Tibial artery (tissue), 4 donors: Measurements from ENCODE around the gene MTFR2.

ENCODE experiments used
- DNase-seq, 2 donors: peaks; one replicate each; pipeline ENCODE4 v3.0.0-alpha.2; 2019
- H3K27ac ChIP-seq, 2 donors: fragments of 200-600 bp; sonication (generic) in 1 of 2; 1 replicate in 1 of 2; 2 replicates in 1 of 2; pipeline ENCODE4 v1.5.1; 2018 to 2019; ENCODE audit warnings: mild to moderate bottlenecking in 1 of 2
- H3K27me3 ChIP-seq, 2 donors: fragments of 200-600 bp; sonication (generic) in 1 of 2; one replicate each; pipeline versions ENCODE4 v1.5.1 to v1.6.0; 2016 to 2019
- H3K36me3 ChIP-seq, 3 donors: fragments of 200-600 bp; sonication (generic) in 2 of 3; one replicate each; pipeline ENCODE4 v1.5.1; 2016 to 2019; ENCODE audit warnings: mild to moderate bottlenecking in 2 of 3
- H3K4me1 ChIP-seq, 4 donors: fragments of 200-600 bp; sonication (generic) in 2 of 4; 1 replicate in 3 of 4; 2 replicates in 1 of 4; pipeline ENCODE4 v1.5.1; 2016 to 2019
- H3K4me3 ChIP-seq, 2 donors: fragments of 200-600 bp; sonication (generic) in 1 of 2; 1 replicate in 1 of 2; 2 replicates in 1 of 2; pipeline ENCODE4 v1.5.1; 2018 to 2019; ENCODE audit warnings: mild to moderate bottlenecking in 2 of 2
- H3K9me3 ChIP-seq, 3 donors: fragments of 200-600 bp; sonication (generic) in 1 of 3; one replicate each; pipeline ENCODE4 v1.5.1; 2016 to 2019
- intact Hi-C: fragments of 100-400 bp; cut with DNase I; formaldehyde crosslinking; loops from one replicate; pipeline ENCODE4 v1.15.0; 2023; ENCODE audit warnings: low total_unique reads
- TF ChIP-seq, protein P1 (sequence below), 2 experiments: fragments of 200-600 bp in 1 of 2; fragments of 450-650 bp in 1 of 2; IDR thresholded peaks; one replicate each; pipeline ENCODE4 v1.5.1; 2017 to 2019; ENCODE audit warnings: antibody characterized with exemption in 2 of 2, mild to moderate bottlenecking in 1 of 2, moderate library complexity in 1 of 2

The MTFR2 gene

DNA sequence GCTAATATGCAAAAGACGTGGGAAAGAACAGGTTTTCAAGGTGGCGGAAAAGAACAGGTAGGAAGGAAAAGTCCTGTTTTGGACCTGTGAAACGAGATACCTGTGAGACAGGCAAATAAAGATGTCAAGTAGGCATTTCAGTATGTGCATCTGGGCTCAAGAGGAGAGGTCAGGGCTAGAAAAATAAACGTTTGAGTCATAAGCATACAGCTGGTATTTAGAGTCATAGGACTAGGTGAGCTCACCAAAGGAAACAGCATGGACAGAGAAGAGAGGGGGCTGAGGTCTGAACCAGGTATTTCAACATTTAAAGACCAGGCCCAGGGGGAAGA lies 14.9 kb downstream of the MTFR2 start:
- no peak overlapping the region for H3K4me3 ChIP-seq
- no peaks in the 10 kb centered on the region for H3K9me3 ChIP-seq
- no peak overlapping the region for H3K27ac ChIP-seq
- no peaks in the 10 kb centered on the region for H3K27me3 ChIP-seq
- no peak for DNase-seq
- intact Hi-C loops = no loop called here
- TF ChIP-seq, protein P1, sequence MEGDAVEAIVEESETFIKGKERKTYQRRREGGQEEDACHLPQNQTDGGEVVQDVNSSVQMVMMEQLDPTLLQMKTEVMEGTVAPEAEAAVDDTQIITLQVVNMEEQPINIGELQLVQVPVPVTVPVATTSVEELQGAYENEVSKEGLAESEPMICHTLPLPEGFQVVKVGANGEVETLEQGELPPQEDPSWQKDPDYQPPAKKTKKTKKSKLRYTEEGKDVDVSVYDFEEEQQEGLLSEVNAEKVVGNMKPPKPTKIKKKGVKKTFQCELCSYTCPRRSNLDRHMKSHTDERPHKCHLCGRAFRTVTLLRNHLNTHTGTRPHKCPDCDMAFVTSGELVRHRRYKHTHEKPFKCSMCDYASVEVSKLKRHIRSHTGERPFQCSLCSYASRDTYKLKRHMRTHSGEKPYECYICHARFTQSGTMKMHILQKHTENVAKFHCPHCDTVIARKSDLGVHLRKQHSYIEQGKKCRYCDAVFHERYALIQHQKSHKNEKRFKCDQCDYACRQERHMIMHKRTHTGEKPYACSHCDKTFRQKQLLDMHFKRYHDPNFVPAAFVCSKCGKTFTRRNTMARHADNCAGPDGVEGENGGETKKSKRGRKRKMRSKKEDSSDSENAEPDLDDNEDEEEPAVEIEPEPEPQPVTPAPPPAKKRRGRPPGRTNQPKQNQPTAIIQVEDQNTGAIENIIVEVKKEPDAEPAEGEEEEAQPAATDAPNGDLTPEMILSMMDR (IDR thresholded peaks at IDR 0.05) = no peak
- H3K4me1 ChIP-seq = peaks cover 0 to 5% (median 0%) of the 10 kb centered on the region in 4 donors
- H3K36me3 ChIP-seq = no peaks in the 10 kb centered on the region

DNA sequence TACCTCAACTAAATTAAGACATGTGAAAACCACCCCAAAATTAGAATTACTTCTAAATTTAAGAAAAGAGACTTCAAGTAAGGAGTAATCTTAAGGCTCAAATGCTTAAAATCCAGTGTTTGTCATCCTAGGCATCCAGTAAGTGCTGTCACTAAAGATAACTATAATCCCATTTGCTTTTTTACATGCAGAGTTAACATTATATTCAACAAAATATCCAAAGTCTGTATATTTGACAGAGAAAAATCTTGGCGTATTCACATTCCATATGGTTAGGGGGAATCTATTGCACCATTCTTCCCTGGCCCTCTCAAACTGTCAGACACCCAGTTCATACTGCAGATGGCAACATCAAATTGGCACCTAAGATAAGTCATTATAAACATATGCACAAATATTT lies 17.4 kb downstream of the MTFR2 start:
- no peak for DNase-seq
- Histone ChIP-seq H3K27ac (no peak overlapping the region), H3K9me3 (no peaks in the 10 kb centered on the region), H3K4me3 (no peak overlapping the region), H3K36me3 (no peaks in the 10 kb centered on the region), H3K27me3 (no peaks in the 10 kb centered on the region), H3K4me1 (peaks cover 0 to 5% (median 0%) of the 10 kb centered on the region in 4 donors)
- intact Hi-C loops = no loop called here
- TF ChIP-seq, protein P1 (IDR thresholded peaks at IDR 0.05) = no peak

DNA sequence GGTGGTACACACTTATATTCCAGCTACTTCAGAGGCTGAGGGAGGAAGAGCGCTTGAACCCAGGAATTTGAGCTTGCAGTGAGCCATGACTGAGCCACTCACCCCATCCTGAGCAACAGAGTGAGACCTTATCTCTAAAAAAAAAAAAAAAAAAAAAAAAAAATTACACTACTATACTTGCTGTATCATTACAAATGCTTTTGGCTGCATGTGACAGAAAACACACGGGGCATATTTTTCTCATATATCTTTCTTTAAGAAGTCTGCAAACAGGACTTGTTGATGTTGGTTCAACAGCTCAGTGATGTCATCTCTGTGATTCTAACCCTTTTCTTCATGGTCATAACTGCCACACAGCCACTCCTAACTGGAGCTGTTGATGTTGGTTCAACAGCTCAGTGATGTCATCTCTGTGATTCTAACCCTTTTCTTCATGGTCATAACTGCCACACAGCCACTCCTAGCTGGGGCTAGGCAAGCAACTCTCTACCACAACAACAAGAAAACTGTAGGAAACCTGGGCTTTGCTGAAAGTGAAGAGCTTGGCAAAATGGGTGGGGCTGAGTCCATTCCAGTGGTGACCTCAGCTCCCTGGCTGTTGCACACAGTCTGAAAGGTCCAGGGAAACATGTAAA lies 19.8 kb downstream of the MTFR2 start:
- H3K4me1 ChIP-seq = peaks cover 0 to 5% (median 0%) of the 10 kb centered on the region in 4 donors
- TF ChIP-seq, protein P1 (IDR thresholded peaks at IDR 0.05) = no peak
- no peak for DNase-seq
- H3K27ac ChIP-seq = no peak overlapping the region
- intact Hi-C loops = no loop called here
- no peak overlapping the region for H3K4me3 ChIP-seq
- no peaks in the 10 kb centered on the region for H3K36me3 ChIP-seq
- no peaks in the 10 kb centered on the region for H3K27me3 ChIP-seq
- H3K9me3 ChIP-seq = no peaks in the 10 kb centered on the region

DNA sequence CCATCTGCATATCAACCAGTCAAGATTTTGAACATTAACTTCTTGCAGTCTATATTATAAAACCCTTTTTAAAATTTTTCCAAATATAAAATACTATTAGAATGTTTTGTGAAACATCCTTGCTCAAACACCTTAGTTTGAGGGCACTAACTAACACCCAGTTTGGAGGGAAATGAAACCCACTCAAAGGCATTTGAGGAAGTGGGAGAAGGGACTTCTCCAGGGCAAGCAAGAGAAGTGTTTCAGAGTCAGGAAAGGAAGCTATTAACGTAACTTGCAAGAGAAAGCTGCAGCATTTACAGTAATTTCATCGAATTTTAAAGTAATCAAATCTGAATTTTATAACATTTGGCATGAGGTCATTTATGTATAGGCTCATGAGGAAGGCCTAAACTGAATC lies 21.3 kb downstream of the MTFR2 start:
- no peaks in the 10 kb centered on the region for H3K27me3 ChIP-seq
- intact Hi-C loops = loop anchor here (5.0 to 10.0 kb wide), 2 partner anchors 694 to 722 kb away; no protein-coding TSS in a partner anchor
- no peaks in the 10 kb centered on the region for H3K36me3 ChIP-seq
- TF ChIP-seq, protein P1 (IDR thresholded peaks at IDR 0.05) = no peak
- H3K9me3 ChIP-seq = no peaks in the 10 kb centered on the region
- no peak overlapping the region for H3K27ac ChIP-seq
- H3K4me3 ChIP-seq = no peak overlapping the region
- no peak for DNase-seq
- H3K4me1 ChIP-seq = peaks cover 0 to 5% (median 0%) of the 10 kb centered on the region in 4 donors

DNA sequence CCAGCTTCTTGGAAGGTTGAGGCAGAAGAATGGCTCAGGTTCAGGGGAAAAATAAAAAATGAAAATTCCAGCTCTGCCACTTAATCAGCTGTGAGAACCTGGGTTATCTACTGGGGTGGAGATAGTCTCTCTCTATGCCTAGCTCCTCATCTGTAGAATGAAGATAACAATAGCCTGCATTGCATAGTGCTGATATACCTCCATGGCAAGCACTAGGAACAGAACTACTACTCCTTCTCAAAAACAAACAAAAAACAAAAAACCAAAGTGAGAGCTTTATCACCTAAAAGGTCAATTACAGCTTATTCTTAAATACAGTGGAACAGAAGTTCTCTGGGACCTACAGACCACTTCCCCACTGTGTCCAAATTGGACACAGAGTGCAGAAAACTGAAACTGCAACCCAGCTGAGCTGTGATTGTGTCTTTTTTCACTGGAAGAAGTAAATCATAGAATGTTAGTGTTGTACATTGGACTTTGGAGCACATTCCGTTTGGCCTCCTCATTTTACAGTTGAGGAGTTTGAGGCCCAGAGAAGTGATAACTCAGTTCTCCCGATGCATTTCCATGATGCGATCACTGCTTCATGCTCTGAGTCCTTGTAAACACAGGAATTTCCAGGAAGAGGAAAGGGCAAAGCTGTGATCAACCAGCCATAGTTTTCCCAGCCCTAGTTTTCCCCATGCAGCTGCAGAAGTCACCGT lies 23.3 kb downstream of the MTFR2 start:
- Histone ChIP-seq H3K36me3 (no peaks in the 10 kb centered on the region), H3K4me3 (peak overlapping the region in 1 of 2 donors; percentile 37), H3K9me3 (no peaks in the 10 kb centered on the region), H3K27ac (no peak overlapping the region), H3K27me3 (no peaks in the 10 kb centered on the region), H3K4me1 (peaks cover 0 to 5% (median 0%) of the 10 kb centered on the region in 4 donors)
- TF ChIP-seq, protein P1 (IDR thresholded peaks at IDR 0.05) = no peak
- no peak for DNase-seq
- intact Hi-C loops = loop anchor here (5.0 to 10.0 kb wide), 2 partner anchors 692 to 720 kb away; no protein-coding TSS in a partner anchor
